Spleen (tissue), 11 donors: ENCODE data around the gene TBC1D3B. TPM values are rescaled to one million over a fixed set of nuclear protein-coding genes. Genes with fewer than 3 reads are reported as not detected.
"Not testable (repeated sequence)": the region's sequence is repeated elsewhere in the genome, so short reads cannot be mapped to it uniquely, and the experiment has no call there.

ENCODE experiments used
- DNase-seq: peaks from one replicate; pipeline ENCODE4 v3.0.0-alpha.2; 2020
- H3K27ac ChIP-seq, 8 donors: fragments of 200-600 bp; sonication (generic) in 7 of 8; 1 replicate in 4 of 8; 2 replicates in 4 of 8; pipeline versions ENCODE4 v1.5.0 to v1.8.0; 2016 to 2021; ENCODE audit warnings: inconsistent platforms in 4 of 8, mild to moderate bottlenecking in 4 of 8, moderate library complexity in 1 of 8
- H3K27me3 ChIP-seq, 7 donors: fragments of 200-600 bp; sonication (generic) in 6 of 7; replicated peaks in 1 of 7; 1 replicate in 4 of 7; 2 replicates in 3 of 7; pipeline versions ENCODE4 v1.5.0 to v1.8.0; 2016 to 2021; ENCODE audit warnings: inconsistent platforms in 3 of 7, mild to moderate bottlenecking in 1 of 7
- H3K36me3 ChIP-seq, 6 donors: fragments of 200-600 bp; sonication (generic) in 5 of 6; 1 replicate in 4 of 6; 2 replicates in 2 of 6; pipeline versions ENCODE4 v1.5.0 to v1.8.0; 2016 to 2021; ENCODE audit warnings: inconsistent platforms in 2 of 6
- H3K4me1 ChIP-seq, 6 donors: fragments of 200-600 bp; sonication (generic) in 5 of 6; 1 replicate in 3 of 6; 2 replicates in 3 of 6; pipeline versions ENCODE4 v1.5.0 to v1.8.0; 2016 to 2021; ENCODE audit warnings: inconsistent platforms in 3 of 6
- H3K4me3 ChIP-seq, 8 donors: fragments of 200-600 bp; sonication (generic) in 7 of 8; 1 replicate in 4 of 8; 2 replicates in 4 of 8; pipeline versions ENCODE4 v1.5.0 to v1.8.0; 2016 to 2021; ENCODE audit warnings: inconsistent platforms in 4 of 8, mild to moderate bottlenecking in 4 of 8, moderate library complexity in 2 of 8
- H3K9me3 ChIP-seq, 8 donors: fragments of 200-600 bp; sonication (generic) in 7 of 8; 1 replicate in 4 of 8; 2 replicates in 4 of 8; pipeline versions ENCODE4 v1.5.0 to v1.8.0; 2016 to 2021; ENCODE audit warnings: inconsistent platforms in 4 of 8
- POLR2A ChIP-seq, 3 donors: fragments of 450-650 bp; IDR thresholded peaks; one replicate each; pipeline ENCODE4 v1.5.1; 2017; ENCODE audit warnings: antibody characterized with exemption in 3 of 3, mild to moderate bottlenecking in 1 of 3
- POLR2AphosphoS5 ChIP-seq, 3 donors: sonication (generic); formaldehyde crosslinking; IDR thresholded peaks; one replicate each; pipeline ENCODE4 v1.5.1; 2017; ENCODE audit warnings: antibody characterized with exemption in 3 of 3
- WGBS, 5 donors: extraction: QIAGEN DNeasy Blood & Tissue Kit in 3 of 5; methylation state at CpG; one replicate each; pipeline versions ENCODE4 v1.1.5 to v1.1.7; 2013 to 2018; 5-methylcytosine and 5-hydroxymethylcytosine counted together
- intact Hi-C: fragments of 100-400 bp; cut with DNase I; formaldehyde crosslinking; loops from one replicate; pipeline ENCODE4 v1.15.0; 2023; ENCODE audit warnings: low total_unique reads
- polyA plus RNA-seq, 3 donors: library from polyadenylated mRNA; stranded (reverse); fragments of 200-250 nt; gene quantifications; one replicate each; pipeline ENCODE4 v1.2.1, GENCODE V29; 2013
- total RNA-seq, 7 donors: library from RNA; depleted of rRNA in 3 of 7; stranded (reverse); fragments of >200 nt in 3 of 7; fragmentation: NEBNext Ultra II Directional in 4 of 7; extraction: Animal tissue kit (Norgen Biotek cat#: 25700) in 4 of 7; gene quantifications; one replicate each; pipeline versions ENCODE4 v1.1.0 to v1.2.1, GENCODE V29; 2016 to 2021
- TF ChIP-seq, protein P1 (sequence below), 11 experiments: fragments of 200-600 bp in 7 of 11; fragments of 450-650 bp in 4 of 11; sonication (generic) in 4 of 11; IDR thresholded peaks in 8 of 11; conservative IDR thresholded peaks in 3 of 11; 1 replicate in 7 of 11; 2 replicates in 4 of 11; pipeline versions ENCODE4 v1.4.0 to v1.8.0; 2016 to 2021; ENCODE audit warnings: antibody characterized with exemption in 11 of 11, inconsistent platforms in 4 of 11, mild to moderate bottlenecking in 1 of 11
- donor health status: healthy with polysubstance abuse.
- donor health status: DM: no; HTN: no; CAD: no; lungs with moderate emphysema.
- donor health status: DM: no; HTN: no; CAD: no.
- donor health status: Bipolar disorder and iron deficiency.
- donor health status: healthy.
- donor health status: DM: no; HTN: no; CAD: no.
- donor health status: DM: yes; HTN: yes; CAD: no.

TBC1D3B gene
- total and polyA plus RNA-seq, 10 donors: 1.3 to 13.5 (median 4.4) TPM; not detected in 1

GRCh38 chr17:36204724-36205500 is 28.5 kb upstream of the TBC1D3B start:
- Histone ChIP-seq H3K4me1 (peaks cover 0 to 55% (median 26%) of the 10 kb centered on the region in 6 donors), H3K27ac (no peak overlapping the region), H3K9me3 (no peaks in the 10 kb centered on the region), H3K27me3 (no peaks in the 10 kb centered on the region), H3K36me3 (no peaks in the 10 kb centered on the region), H3K4me3 (no peak overlapping the region)
- WGBS, 5 donors: 90 to 97% (median 95%) methylated on average over 7 of the region's 7 CpGs
- intact Hi-C loops: no loop called here
- no peak for DNase-seq
- TF ChIP-seq, protein P1, sequence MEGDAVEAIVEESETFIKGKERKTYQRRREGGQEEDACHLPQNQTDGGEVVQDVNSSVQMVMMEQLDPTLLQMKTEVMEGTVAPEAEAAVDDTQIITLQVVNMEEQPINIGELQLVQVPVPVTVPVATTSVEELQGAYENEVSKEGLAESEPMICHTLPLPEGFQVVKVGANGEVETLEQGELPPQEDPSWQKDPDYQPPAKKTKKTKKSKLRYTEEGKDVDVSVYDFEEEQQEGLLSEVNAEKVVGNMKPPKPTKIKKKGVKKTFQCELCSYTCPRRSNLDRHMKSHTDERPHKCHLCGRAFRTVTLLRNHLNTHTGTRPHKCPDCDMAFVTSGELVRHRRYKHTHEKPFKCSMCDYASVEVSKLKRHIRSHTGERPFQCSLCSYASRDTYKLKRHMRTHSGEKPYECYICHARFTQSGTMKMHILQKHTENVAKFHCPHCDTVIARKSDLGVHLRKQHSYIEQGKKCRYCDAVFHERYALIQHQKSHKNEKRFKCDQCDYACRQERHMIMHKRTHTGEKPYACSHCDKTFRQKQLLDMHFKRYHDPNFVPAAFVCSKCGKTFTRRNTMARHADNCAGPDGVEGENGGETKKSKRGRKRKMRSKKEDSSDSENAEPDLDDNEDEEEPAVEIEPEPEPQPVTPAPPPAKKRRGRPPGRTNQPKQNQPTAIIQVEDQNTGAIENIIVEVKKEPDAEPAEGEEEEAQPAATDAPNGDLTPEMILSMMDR (IDR thresholded peaks at IDR 0.05 in 8 of 11, conservative IDR thresholded peaks at IDR 0.05 in 3 of 11): no peak
- no peak for TF ChIP-seq POLR2AphosphoS5 (IDR thresholded peaks at IDR 0.05)
- no peak for TF ChIP-seq POLR2A (IDR thresholded peaks at IDR 0.05)

DNA sequence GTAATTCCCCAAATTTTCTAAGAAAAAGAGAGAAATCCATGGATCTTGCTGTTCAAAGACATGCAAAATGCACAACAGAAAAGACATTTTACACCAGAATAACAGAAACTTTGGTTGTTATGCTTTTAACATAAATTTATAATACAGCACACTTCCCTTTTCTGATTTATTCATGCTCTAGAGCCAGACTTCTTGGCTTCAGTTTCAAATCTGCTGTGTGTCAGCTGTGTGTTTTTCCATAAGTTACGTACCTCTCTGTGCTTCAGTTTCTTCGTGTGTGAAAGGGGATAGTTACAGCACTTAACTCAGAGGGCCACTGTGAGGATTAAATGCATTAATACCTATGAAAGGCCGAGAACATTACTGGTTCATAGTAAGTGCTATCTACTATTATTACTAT is 26.9 kb upstream of the TBC1D3B start:
- Histone ChIP-seq H3K27ac (peak overlapping the region in 5 of 8 donors; percentile 10 to 64 (median 40)), H3K9me3 (no peaks in the 10 kb centered on the region)
- TF ChIP-seq, protein P1 (IDR thresholded peaks at IDR 0.05 in 8 of 11, conservative IDR thresholded peaks at IDR 0.05 in 3 of 11): no peak
- TF ChIP-seq POLR2AphosphoS5 (IDR thresholded peaks at IDR 0.05): no peak
- TF ChIP-seq POLR2A (IDR thresholded peaks at IDR 0.05): no peak

GRCh38 chr17:36201506-36201905 is 25.1 kb upstream of the TBC1D3B start:
- peaks cover 0 to 78% (median 48%) of the 10 kb centered on the region in 6 donors for H3K4me1 ChIP-seq
- H3K9me3 ChIP-seq, intact Hi-C loops, H3K36me3 ChIP-seq, H3K27me3 ChIP-seq, H3K4me3 ChIP-seq, DNase-seq: not testable (repeated sequence)
- 57 to 67% (median 66%) methylated on average over 7 to 8 of the region's 8 CpGs for WGBS, 5 donors
- H3K27ac ChIP-seq: peak overlapping the region in 3 of 8 donors; percentile 26 to 64 (median 29)

More for the DNA sequence above, 26.9 kb upstream of the TBC1D3B start:
- Histone ChIP-seq H3K27me3 (no peaks in the 10 kb centered on the region), H3K36me3 (no peaks in the 10 kb centered on the region), H3K4me1 (peaks cover 0 to 63% (median 36%) of the 10 kb centered on the region in 6 donors), H3K4me3 (no peak overlapping the region)
- WGBS, 5 donors: 69 to 84% (median 72%) methylated on average over 3 of the region's 3 CpGs
- DNase-seq: no peak
- intact Hi-C loops: no loop called here

GRCh38 chr17:36201102-36201501 is 24.7 kb upstream of the TBC1D3B start:
- H3K9me3 ChIP-seq, H3K36me3 ChIP-seq, DNase-seq, H3K27me3 ChIP-seq, intact Hi-C loops, H3K4me3 ChIP-seq: not testable (repeated sequence)
- Histone ChIP-seq H3K27ac (peak overlapping the region in 1 of 8 donors; percentile 26), H3K4me1 (peaks cover 0 to 78% (median 52%) of the 10 kb centered on the region in 6 donors)
- WGBS, 5 donors: 78 to 98% (median 92%) methylated on average over 1 to 4 of the region's 4 CpGs

- Histone ChIP-seq H3K36me3 (no peaks in the 10 kb centered on the region), H3K9me3 (no peaks in the 10 kb centered on the region), H3K27me3 (no peaks in the 10 kb centered on the region), H3K27ac (peak overlapping the region in 5 of 8 donors; percentile 39 to 66 (median 58)), H3K4me1 (peaks cover 0 to 88% (median 60%) of the 10 kb centered on the region in 6 donors), H3K4me3 (no peak overlapping the region)
- DNase-seq: no peak
- TF ChIP-seq, protein P1 (IDR thresholded peaks at IDR 0.05 in 8 of 11, conservative IDR thresholded peaks at IDR 0.05 in 3 of 11): no peak
- TF ChIP-seq POLR2A (IDR thresholded peaks at IDR 0.05) (no peak), POLR2AphosphoS5 (IDR thresholded peaks at IDR 0.05) (no peak)
- intact Hi-C loops: no loop called here
- WGBS, 5 donors: 29 to 46% (median 36%) methylated on average over 7 of the region's 7 CpGs
These were observed 22.5 kb upstream of the TBC1D3B start for GRCh38 chr17:36198831-36199465.
